Activated CD4-positive, alpha-beta T cell treated with anti-CD3 and anti-CD28 coated beads, Interleukin-10, Interleukin-2, amounts not matched to agents 100 ng/mL and 50 ng/mL, durations not matched to agents 16 hours and 8 hours (primary cell): ENCODE measurements around the gene SHE.
A peak's percentile ranks its signal among the peaks of the same experiment; 100 is the strongest.

Experiments used
- DNase-seq: peaks from one replicate; pipeline ENCODE4 v3.0.0-alpha.2; 2020

Gene SHE

DNA sequence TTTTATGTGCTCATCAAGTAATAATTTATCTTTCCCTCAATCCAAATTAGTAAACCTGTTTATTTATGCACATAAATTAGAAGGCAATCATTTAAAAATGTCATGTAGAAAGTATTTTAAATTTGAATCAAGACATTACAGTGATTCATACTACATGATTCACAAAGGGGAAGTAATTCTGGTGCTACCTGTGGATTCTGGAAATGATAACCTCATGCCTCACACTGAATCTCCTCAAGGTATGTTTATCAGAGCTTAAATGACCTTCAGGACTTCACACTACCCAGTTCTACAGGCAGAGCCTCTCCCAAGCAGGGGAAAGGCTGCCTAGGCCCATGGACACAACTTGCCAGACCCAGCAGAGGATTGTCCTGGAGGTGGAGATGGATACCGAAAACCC lies 25.4 kb downstream of the SHE start:
- no peak for DNase-seq

GRCh38 chr1:154474802-154475201 lies 27.4 kb downstream of the SHE start:
- no peak for DNase-seq

- no peak for DNase-seq
Observed at GRCh38 chr1:154471304-154471703, 30.9 kb downstream of the SHE start.

DNA sequence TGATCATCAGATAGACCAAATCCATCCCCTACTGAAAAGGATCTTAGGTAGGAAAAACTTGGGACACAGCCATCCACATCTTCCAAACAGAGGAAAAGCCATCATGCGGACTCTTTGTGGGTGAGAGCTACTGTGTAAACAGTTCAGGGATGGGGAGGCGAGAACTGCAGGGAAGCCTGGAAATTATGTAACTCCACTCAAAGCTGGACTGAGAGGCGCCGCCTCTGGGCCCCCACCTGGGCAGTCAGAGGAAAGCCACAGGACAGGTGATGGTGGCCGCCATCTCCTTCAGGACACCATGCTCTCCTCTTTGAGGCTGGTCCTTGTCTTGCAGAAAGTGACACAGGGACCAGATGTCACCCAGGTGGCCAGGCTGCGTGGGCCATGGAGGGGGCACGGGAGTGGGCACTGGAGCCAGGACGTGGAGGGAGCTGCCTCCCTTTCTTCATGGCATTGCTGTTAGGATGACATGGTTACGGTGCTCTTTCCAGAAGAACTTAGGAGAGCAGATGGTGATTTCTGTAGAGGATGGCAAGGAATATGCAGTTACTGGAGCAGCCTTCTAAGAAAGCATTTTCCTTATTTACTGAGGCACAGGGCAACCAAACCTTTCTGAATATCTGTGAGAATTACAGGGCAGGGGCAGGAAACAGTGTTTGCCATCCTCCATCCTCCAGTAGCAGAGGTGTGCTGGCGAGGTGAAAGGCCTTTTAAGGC lies 32.2 kb downstream of the SHE start:
- no peak for DNase-seq

DNA sequence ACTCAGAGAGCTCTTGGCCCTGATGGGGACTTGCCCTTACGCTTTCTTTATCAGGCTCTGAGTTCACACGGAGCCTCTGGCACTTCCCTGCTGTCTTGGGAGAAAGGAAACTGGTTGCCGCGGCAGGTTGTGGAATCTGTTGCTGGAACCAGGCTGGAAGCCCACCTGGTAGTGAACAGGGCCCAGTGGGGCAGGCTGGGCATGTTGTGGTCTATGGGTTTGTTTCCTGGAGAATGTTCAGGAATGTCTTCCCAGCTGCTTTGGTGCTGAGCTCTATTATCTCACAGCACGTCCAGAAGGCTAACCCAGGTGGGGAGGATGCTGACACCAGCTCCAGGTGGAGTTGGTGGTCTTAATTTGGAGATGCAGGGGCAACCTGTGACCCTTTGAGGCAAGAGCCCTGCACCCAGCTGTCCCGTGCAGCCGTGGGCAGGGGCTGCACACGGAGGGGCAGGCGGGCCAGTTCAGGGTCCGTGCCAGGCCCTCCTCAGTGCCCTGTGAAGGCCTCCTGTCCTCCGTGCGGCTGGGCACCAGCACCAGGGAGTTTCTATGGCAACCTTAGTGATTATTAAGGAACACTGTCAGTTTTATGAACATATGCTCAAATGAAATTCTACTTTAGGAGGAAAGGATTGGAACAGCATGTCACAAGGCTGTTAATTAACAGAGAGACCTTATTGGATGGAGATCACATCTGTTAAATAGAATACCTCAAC lies 33.5 kb downstream of the SHE start:
- DNase-seq: no peak

GRCh38 chr1:154467434-154468102 lies 34.6 kb downstream of the SHE start:
- peak; percentile 73 for DNase-seq

DNA sequence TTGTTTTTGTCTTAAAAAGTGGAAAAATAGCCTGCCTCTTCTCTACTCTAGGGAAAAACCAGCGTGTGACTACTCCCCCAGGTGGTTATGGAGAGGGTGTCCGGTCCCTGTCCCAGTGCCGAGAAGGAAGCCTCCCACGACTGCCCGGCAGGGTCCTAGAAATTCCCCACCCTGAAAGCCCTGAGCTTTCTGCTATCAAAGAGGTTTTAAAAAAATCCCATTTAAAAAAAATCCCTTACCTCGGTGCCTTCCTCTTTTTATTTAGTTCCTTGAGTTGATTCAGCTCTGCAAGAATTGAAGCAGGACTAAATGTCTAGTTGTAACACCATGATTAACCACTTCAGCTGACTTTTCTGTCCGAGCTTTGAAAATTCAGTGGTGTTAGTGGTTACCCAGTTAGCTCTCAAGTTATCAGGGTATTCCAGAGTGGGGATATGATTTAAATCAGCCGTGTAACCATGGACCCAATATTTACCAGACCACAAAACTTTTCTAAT lies 35.2 kb downstream of the SHE start:
- DNase-seq: peak; percentile 43

- DNase-seq: no peak
Observed at GRCh38 chr1:154466206-154466605, 36.0 kb downstream of the SHE start.

DNA sequence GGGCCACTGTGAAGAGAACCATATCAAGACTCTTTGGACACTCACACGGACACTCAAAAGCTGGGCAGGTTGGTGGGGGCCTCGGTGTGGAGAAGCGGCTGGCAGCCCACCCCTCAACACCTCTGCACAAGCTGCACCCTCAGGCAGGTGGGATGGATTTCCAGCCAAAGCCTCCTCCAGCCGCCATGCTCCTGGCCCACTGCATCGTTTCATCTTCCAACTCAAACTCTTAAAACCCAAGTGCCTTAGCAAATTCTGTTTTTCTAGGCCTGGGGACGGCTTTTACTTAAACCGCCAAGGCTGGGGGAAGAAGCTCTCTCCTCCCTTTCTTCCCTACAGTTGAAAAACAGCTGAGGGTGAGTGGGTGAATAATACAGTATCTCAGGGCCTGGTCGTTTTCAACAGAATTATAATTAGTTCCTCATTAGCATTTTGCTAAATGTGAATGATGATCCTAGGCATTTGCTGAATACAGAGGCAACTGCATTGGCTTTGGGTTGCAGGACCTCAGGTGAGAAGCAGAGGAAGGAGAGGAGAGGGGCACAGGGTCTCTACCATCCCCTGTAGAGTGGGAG lies 36.5 kb downstream of the SHE start:
- no peak for DNase-seq

GRCh38 chr1:154463512-154463990 lies 38.7 kb downstream of the SHE start:
- DNase-seq: peak; percentile 92

- DNase-seq: no peak
Observed at GRCh38 chr1:154460695-154461260, 41.4 kb downstream of the SHE start.

GRCh38 chr1:154459080-154459479 lies 43.1 kb downstream of the SHE start:
- DNase-seq: no peak

GRCh38 chr1:154456631-154457030 lies 45.6 kb downstream of the SHE start:
- no peak for DNase-seq

DNA sequence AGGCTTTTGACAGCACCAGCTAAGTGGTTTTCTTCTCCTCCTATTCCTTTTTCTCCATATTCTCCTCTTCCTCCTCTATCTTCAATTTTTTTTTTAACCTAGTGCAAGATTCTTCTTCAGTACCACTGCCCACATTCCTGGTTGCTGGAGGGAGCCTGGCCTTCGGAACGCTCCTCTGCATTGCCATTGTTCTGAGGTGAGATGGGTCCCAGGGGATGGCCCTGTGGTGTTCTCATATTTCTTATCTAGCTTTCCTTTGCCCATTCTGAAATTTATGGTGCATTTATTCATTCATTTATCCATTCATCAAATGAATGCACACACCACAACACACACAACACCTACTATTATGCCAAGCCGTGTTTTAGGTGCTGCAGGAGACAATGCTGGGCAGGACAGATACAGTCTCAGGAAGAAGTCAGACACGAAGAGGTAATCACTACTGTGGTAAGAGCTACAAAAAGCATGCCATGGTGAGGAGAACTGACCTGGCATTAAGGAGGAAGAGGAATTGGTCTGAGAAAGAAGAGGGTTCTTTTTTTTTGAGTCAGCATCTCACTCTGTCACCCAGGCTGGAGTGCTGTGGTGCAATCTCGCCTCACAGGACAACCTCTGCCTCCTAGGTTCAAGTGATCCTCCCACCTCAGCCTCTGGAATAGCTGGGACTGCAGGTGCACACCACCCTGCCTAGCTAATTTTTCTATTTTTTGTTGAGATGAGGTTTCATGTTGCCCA lies 47.7 kb downstream of the SHE start:
- no peak for DNase-seq

DNA sequence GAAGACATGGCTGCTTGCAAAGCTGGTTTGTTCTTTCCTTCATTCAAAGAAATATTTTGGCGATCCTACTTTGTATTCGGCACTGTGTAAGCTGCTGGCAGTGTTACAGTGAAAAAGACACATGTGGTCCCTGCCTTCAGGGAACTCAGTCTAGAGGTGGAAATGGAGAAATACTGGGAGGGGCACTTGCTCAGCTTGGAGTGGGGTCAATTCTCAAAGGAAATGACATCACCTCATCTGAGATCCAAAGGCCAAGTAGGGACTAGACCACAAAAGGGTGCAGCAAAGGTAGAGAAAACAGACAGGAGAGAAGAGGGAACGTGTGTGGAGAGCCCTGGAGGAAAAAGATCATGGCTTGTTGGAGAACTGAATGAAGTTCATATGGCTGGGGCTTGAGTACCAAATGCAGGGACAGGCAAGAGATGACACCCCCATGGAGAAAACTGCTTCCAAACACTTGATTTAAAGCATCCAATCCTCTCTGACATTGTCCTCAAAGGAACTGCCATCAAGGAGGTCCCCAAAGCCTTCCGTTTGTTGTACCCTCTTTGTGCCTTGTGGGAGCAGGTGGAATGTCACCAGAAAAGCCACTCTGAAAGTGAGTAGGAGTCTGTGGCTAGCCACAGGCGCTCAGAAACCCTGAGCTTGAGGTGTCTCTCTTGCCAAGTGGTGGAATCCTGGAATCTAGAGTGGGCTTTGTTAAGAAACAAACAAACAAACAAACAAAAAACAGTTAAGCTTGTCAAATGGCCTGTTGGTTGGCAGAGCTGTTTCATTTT lies 48.4 kb downstream of the SHE start:
- no peak for DNase-seq

DNA sequence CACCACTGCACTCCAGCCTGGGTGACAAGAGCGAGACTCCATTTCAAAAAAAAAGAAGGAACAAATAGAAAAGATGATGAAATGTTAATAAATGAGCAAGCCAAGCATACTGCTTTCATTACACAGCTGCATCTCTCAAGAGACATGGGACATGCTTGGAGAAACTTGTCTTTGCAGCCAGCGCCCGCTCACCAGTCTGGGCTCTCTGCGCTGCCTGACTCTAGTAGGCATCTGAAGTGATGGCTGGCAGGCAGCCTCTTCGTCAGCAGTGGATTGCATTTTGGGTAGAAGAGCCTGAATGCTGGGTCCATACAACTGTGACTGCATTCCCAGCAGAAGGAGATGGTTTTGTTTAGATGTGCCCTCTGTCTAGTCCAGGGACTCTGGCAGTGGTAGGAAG lies 49.1 kb downstream of the SHE start:
- no peak for DNase-seq

GRCh38 chr1:154448331-154448811 lies 53.8 kb downstream of the SHE start:
- DNase-seq: no peak

DNA sequence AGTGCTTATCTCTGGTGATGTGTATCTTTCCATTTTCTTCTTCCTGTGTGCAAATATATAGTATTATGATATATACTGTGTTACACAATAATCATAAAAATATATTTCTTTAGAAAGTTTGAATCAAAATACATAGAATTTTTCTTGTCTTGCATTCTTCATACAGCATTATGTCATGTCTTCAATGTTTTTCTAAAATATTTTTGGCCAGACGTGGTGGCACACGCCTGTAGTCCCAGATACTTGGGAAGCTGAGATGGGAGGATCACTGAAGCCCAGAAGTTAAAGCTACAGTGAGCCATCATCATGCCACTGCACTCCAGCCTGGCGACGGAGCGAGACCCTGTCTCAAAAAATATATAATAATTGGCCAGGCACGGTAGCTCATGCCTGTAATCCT lies 55.4 kb downstream of the SHE start:
- no peak for DNase-seq

- no peak for DNase-seq
Observed at GRCh38 chr1:154446292-154446691, 55.9 kb downstream of the SHE start.

GRCh38 chr1:154445040-154445472 lies 57.2 kb downstream of the SHE start:
- DNase-seq: peak; percentile 94
